Adrenal gland (tissue), 5 donors: ENCODE measurements around the gene SARS1.

Experiments used
- POLR2A ChIP-seq, 2 donors: fragments of 450-650 bp; IDR thresholded peaks; one replicate each; pipeline ENCODE4 v1.6.1; 2017; ENCODE audit warnings: antibody characterized with exemption in 2 of 2, mild to moderate bottlenecking in 2 of 2, moderate library complexity in 1 of 2
- TF ChIP-seq, protein P1 (sequence below), 6 experiments: fragments of 450-650 bp in 4 of 6; fragments of 200-600 bp in 2 of 6; sonication (generic) in 1 of 6; IDR thresholded peaks; 1 replicate in 5 of 6; 2 replicates in 1 of 6; pipeline versions ENCODE4 v1.5.1 to v1.8.0; 2016 to 2021; ENCODE audit warnings: antibody characterized with exemption in 6 of 6, mild to moderate bottlenecking in 2 of 6, moderate library complexity in 1 of 6
- donor health status: DM: no; HTN: no; CAD: no.

DNA sequence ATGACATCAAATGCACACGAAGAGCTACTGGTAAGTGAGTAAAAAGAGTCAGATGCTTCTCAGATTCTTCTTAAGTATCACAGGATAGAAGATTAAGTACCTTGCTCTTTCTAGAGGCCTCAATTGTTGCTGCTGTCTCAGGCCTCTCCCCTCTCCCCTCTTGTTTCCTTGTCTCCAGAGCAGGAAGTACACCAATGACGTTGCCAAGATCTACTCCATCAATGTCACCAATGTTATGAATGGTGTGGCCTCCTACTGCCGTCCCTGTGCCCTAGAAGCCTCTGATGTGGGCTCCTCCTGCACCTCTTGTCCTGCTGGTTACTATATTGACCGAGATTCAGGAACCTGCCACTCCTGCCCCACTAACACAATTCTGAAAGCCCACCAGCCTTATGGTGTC is 21.3 kb upstream of the SARS1 start:
- TF ChIP-seq, protein P1, sequence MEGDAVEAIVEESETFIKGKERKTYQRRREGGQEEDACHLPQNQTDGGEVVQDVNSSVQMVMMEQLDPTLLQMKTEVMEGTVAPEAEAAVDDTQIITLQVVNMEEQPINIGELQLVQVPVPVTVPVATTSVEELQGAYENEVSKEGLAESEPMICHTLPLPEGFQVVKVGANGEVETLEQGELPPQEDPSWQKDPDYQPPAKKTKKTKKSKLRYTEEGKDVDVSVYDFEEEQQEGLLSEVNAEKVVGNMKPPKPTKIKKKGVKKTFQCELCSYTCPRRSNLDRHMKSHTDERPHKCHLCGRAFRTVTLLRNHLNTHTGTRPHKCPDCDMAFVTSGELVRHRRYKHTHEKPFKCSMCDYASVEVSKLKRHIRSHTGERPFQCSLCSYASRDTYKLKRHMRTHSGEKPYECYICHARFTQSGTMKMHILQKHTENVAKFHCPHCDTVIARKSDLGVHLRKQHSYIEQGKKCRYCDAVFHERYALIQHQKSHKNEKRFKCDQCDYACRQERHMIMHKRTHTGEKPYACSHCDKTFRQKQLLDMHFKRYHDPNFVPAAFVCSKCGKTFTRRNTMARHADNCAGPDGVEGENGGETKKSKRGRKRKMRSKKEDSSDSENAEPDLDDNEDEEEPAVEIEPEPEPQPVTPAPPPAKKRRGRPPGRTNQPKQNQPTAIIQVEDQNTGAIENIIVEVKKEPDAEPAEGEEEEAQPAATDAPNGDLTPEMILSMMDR (IDR thresholded peaks at IDR 0.05), result no peak
- no peak for TF ChIP-seq POLR2A (IDR thresholded peaks at IDR 0.05)
